ENCODE data around the gene AHRR.

DNA sequence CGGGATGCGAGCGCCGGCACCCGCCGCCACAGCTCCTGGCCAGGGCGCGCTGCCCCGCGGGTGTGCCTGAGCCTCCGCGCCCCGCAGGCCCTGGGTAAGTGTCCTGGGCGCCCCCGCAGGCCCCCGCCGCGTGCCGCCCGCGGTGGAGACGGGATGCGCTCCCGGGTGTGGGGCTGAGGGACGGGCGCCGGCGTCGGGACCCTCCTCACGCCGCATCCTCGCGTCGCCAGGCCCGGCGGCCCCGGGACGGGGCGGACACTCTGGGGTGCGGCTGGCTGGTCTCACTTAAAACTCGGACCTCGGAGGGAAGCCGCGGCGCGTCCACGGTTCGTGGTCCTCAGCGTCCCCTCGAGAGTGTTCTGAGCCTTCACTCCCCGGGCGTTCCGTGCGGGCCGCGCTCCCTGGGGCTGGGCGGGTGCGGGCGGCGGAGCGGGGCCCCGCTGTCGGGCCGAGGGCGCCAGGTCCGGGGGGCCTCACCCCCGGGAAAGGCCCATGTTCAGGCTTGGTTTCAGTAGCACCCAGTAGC is 275 bp downstream of the AHRR start:
- TF ChIP-seq, protein P1, sequence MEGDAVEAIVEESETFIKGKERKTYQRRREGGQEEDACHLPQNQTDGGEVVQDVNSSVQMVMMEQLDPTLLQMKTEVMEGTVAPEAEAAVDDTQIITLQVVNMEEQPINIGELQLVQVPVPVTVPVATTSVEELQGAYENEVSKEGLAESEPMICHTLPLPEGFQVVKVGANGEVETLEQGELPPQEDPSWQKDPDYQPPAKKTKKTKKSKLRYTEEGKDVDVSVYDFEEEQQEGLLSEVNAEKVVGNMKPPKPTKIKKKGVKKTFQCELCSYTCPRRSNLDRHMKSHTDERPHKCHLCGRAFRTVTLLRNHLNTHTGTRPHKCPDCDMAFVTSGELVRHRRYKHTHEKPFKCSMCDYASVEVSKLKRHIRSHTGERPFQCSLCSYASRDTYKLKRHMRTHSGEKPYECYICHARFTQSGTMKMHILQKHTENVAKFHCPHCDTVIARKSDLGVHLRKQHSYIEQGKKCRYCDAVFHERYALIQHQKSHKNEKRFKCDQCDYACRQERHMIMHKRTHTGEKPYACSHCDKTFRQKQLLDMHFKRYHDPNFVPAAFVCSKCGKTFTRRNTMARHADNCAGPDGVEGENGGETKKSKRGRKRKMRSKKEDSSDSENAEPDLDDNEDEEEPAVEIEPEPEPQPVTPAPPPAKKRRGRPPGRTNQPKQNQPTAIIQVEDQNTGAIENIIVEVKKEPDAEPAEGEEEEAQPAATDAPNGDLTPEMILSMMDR (IDR thresholded peaks at IDR 0.05): no peak
- TF ChIP-seq POLR2AphosphoS5 (IDR thresholded peaks at IDR 0.05) (no peak), POLR2A (IDR thresholded peaks at IDR 0.05) (no peak)

Measured in transverse colon (tissue), 4 donors.